SK-N-SH (cell line): ENCODE results near the gene SELENOH.

Experiments used
- CTCF ChIP-seq: fragments of 200-600 bp; sonication (generic); IDR thresholded peaks from 2 replicates; pipeline ENCODE4 v1.6.1; 2017; ENCODE audit warnings: antibody characterized with exemption, mild to moderate bottlenecking, moderate library complexity
- FOXM1 ChIP-seq: IDR thresholded peaks from 2 replicates; pipeline ENCODE4 v1.4.0; 2012; ENCODE audit warnings: low read depth, mild to moderate bottlenecking
- NFIC ChIP-seq: IDR thresholded peaks from 2 replicates; pipeline ENCODE4 v1.4.0; 2012; ENCODE audit warnings: borderline replicate concordance

GRCh38 chr11:57771365-57771764, 30.1 kb downstream of the SELENOH start:
- TF ChIP-seq FOXM1, result no peak
- no peak for TF ChIP-seq NFIC
- no peak for TF ChIP-seq CTCF
